GM12878 (cell line): Measurements from ENCODE around the gene AMPD2. TPM values are rescaled to one million over a fixed set of nuclear protein-coding genes. Genes with fewer than 3 reads are reported as not detected.

Source experiments
- ATAC-seq: fragments of 200-7000 bp; cut with Tn5 transposase; 3 replicates; pipeline ENCODE4 v1.9.1; 2020; ENCODE audit warnings: mild to moderate bottlenecking, moderate library complexity
- BruUV-seq: library from RNA; stranded (reverse); fragments of 400-500 nt; replicated peaks from 2 replicates; lab custom pipeline; 2021; lab: Mats Ljungman, UMichigan
- CTCF ChIA-PET: fragments of 300-600 bp; sonication (Branson Sonifier 250); formaldehyde crosslinking; extraction: SDS; loops from one replicate; lab custom pipeline; 2021; ENCODE audit warnings: inconsistent platforms; lab: Yijun Ruan, JAX
- POLR2A ChIA-PET: fragments of 350-600 bp; formaldehyde crosslinking; extraction: SDS; loops from one replicate; lab custom pipeline; 2021; ENCODE audit warnings: inconsistent platforms; lab: Charles Lee
- RAD21 ChIA-PET: fragments of 300-600 bp; sonication (Branson Sonifier 250); formaldehyde crosslinking; loops from one replicate; lab custom pipeline; 2023; ENCODE audit warnings: antibody characterized with exemption; ENCODE audit not compliant: unreplicated experiment; lab: Charles Lee
- SMC1A ChIA-PET: fragments of 300-600 bp; sonication (Branson Sonifier 250); formaldehyde crosslinking; loops from one replicate; lab custom pipeline; 2023; ENCODE audit not compliant: unreplicated experiment, uncharacterized antibody; lab: Charles Lee
- DNase-seq: peaks from one replicate; pipeline ENCODE4 v3.0.0-alpha.2; 2011; ENCODE audit warnings: low read depth, low spot score
- FAIRE-seq: peaks from 3 replicates; lab custom pipeline; 2011; peaks lifted over from hg19 to GRCh38; lab: Jason Lieb, UNC
- H2AFZ ChIP-seq: 2 replicates; pipeline ENCODE4 v1.6.0; 2011; ENCODE audit warnings: low read depth, low read length, control low read depth; ENCODE audit not compliant: control insufficient read depth
- H3K27ac ChIP-seq: 2 replicates; pipeline ENCODE4 v1.5.1; 2011; ENCODE audit warnings: control low read depth; ENCODE audit not compliant: control insufficient read depth, insufficient read depth
- H3K27me3 ChIP-seq, 2 experiments: replicated peaks in 1 of 2; 2 replicates each; pipeline versions ENCODE4 v1.6.0 to v1.6.1; 2011; ENCODE audit warnings: low read length in 1 of 2; ENCODE audit not compliant: control insufficient read depth in 2 of 2, insufficient read depth in 2 of 2
- H3K36me3 ChIP-seq, 2 experiments: 2 replicates each; pipeline ENCODE4 v1.5.1; 2011; ENCODE audit warnings: low read length in 1 of 2; ENCODE audit not compliant: control insufficient read depth in 2 of 2, insufficient read depth in 2 of 2
- H3K4me1 ChIP-seq: 2 replicates; pipeline ENCODE4 v1.6.1; 2011; ENCODE audit warnings: mild to moderate bottlenecking, low read length, moderate library complexity, mixed read lengths; ENCODE audit not compliant: control insufficient read depth, insufficient read depth
- H3K4me2 ChIP-seq: 2 replicates; pipeline ENCODE4 v1.6.0; 2011; ENCODE audit warnings: control low read depth; ENCODE audit not compliant: control insufficient read depth, insufficient read depth
- H3K4me3 ChIP-seq: fragments of 200-600 bp; sonication (generic); 2 replicates; pipeline ENCODE4 v1.5.1; 2016
- H3K79me2 ChIP-seq: 2 replicates; pipeline ENCODE4 v1.6.0; 2011; ENCODE audit warnings: low read length; ENCODE audit not compliant: control insufficient read depth, insufficient read depth
- H3K9ac ChIP-seq: 2 replicates; pipeline ENCODE4 v1.8.0; 2011; ENCODE audit warnings: low read length, control low read depth, mixed read lengths; ENCODE audit not compliant: control insufficient read depth, insufficient read depth
- H3K9me3 ChIP-seq: replicated peaks from 3 replicates; pipeline ENCODE4 v1.5.1; 2011; ENCODE audit warnings: mild to moderate bottlenecking, low read length; ENCODE audit not compliant: control insufficient read depth, insufficient read depth
- H4K20me1 ChIP-seq: 2 replicates; pipeline ENCODE4 v1.6.0; 2011; ENCODE audit not compliant: control insufficient read depth, insufficient read depth
- BHLHE40 ChIP-seq, 2 experiments: fragments of 450-650 bp in 1 of 2; IDR thresholded peaks; 2 replicates each; pipeline ENCODE4 v1.6.1; 2011 to 2017; ENCODE audit warnings: low read depth in 2 of 2, borderline replicate concordance in 1 of 2, improper control_type of control experiment in 1 of 2, low read length in 1 of 2, mild to moderate bottlenecking in 1 of 2
- CHD2 ChIP-seq: IDR thresholded peaks from 2 replicates; pipeline ENCODE4 v1.6.1; 2011; ENCODE audit warnings: low read depth, low read length, improper control_type of control experiment, borderline replicate concordance
- CREM ChIP-seq: IDR thresholded peaks from 2 replicates; pipeline ENCODE4 v1.6.1; 2014; ENCODE audit warnings: antibody characterized with exemption, low read depth
- ETV6 ChIP-seq, 2 experiments: fragments of 450-650 bp in 1 of 2; IDR thresholded peaks in 1 of 2; conservative IDR thresholded peaks in 1 of 2; 2 replicates each; pipeline ENCODE4 v1.6.1; 2014; ENCODE audit warnings: antibody characterized with exemption in 1 of 2, borderline replicate concordance in 1 of 2, low read depth in 1 of 2, mild to moderate bottlenecking in 1 of 2, moderate library complexity in 1 of 2
- JUND ChIP-seq: IDR thresholded peaks from 2 replicates; pipeline ENCODE4 v1.6.1; 2012; ENCODE audit warnings: low read depth, mild to moderate bottlenecking, low read length, improper control_type of control experiment, moderate library complexity
- KLF5 ChIP-seq: fragments of 450-650 bp; IDR thresholded peaks from 2 replicates; pipeline ENCODE4 v1.6.1; 2014; ENCODE audit warnings: mild to moderate bottlenecking; ENCODE audit not compliant: partially characterized antibody
- SUZ12 ChIP-seq: fragments of 200-600 bp; sonication (generic); IDR thresholded peaks from one replicate; pipeline ENCODE4 v1.6.1; 2018; ENCODE audit warnings: antibody characterized with exemption, mild to moderate bottlenecking; ENCODE audit not compliant: unreplicated experiment
- TARDBP ChIP-seq: IDR thresholded peaks from 2 replicates; pipeline ENCODE4 v1.6.1; 2016; ENCODE audit warnings: borderline replicate concordance
- TCF12 ChIP-seq: IDR thresholded peaks from 2 replicates; pipeline ENCODE4 v1.6.1; 2011; ENCODE audit warnings: low read depth, mild to moderate bottlenecking, low read length
- YBX1 ChIP-seq: fragments of 450-650 bp; IDR thresholded peaks from 2 replicates; pipeline ENCODE4 v1.6.1; 2016; ENCODE audit warnings: antibody characterized with exemption
- WGBS: methylation state at CpG from one replicate; pipeline ENCODE4 v1.1.6; 2016; ENCODE audit warnings: low lambda C conversion rate; ENCODE audit not compliant: insufficient replicate concordance, insufficient coverage; ENCODE audit errors: missing lambda C conversion rate; 5-methylcytosine and 5-hydroxymethylcytosine counted together
- in situ Hi-C: fragments of 300-500 bp; cut with MboI; formaldehyde crosslinking; loops from 9 replicates; pipeline ENCODE4 v1.14.3; 2018; ENCODE audit warnings: mixed read lengths
- intact Hi-C: fragments of 100-400 bp; cut with micrococcal nuclease; formaldehyde crosslinking; loops from one replicate; pipeline ENCODE4 v1.14.2; 2022; ENCODE audit not compliant: unreplicated experiment
- polyA plus RNA-seq, 11 experiments: library from polyadenylated mRNA; depleted of rRNA in 4 of 11; unstranded in 6 of 11; stranded (reverse) in 5 of 11; fragments of >200 nt; fragmentation: Nextera tagmentation in 4 of 11; fragmentation: Illumina TruSeq in 1 of 11; extraction: Ambion mirVana in 4 of 11; extraction: Trizol in 1 of 11; gene quantifications; 1 replicate in 1 of 11; 2 replicates in 10 of 11; pipeline versions ENCODE4 v1.2.1 to v1.2.3, GENCODE V29; 2011 to 2016; ENCODE audit warnings: inconsistent platforms in 2 of 11, missing spikeins in 2 of 11, low read depth in 1 of 11
- total RNA-seq, 4 experiments: library from RNA; depleted of rRNA in 3 of 4; stranded (reverse); fragments of >200 nt in 3 of 4; fragmentation: Illumina TruSeq in 1 of 4; extraction: Trizol in 1 of 4; gene quantifications; 2 replicates each; pipeline versions ENCODE4 v1.2.1 to v1.2.3, GENCODE V29; 2013 to 2021
- TF ChIP-seq, protein P1 (sequence below), 3 experiments: IDR thresholded peaks in 2 of 3; conservative IDR thresholded peaks in 1 of 3; 2 replicates each; pipeline ENCODE4 v1.5.1; 2011; ENCODE audit warnings: low read depth in 3 of 3, low read length in 3 of 3, mild to moderate bottlenecking in 3 of 3, control low read depth in 2 of 3, moderate library complexity in 2 of 3, inconsistent platforms in 1 of 3, mixed read lengths in 1 of 3; ENCODE audit not compliant: control insufficient read depth in 2 of 3, insufficient read depth in 1 of 3; ENCODE audit errors: extremely low read depth in 1 of 3
- TF ChIP-seq, protein P2 (sequence below): IDR thresholded peaks from 2 replicates; pipeline ENCODE4 v1.6.1; 2012; ENCODE audit warnings: low read depth, low read length, improper control_type of control experiment
- TF ChIP-seq, protein P3 (sequence below): fragments of 450-650 bp; IDR thresholded peaks from 2 replicates; pipeline ENCODE4 v1.6.1; 2017; ENCODE audit warnings: low read depth, mild to moderate bottlenecking, moderate library complexity
- TF ChIP-seq, protein P4 (sequence below): IDR thresholded peaks from 2 replicates; pipeline ENCODE4 v1.6.1; 2011; ENCODE audit warnings: low read depth, mild to moderate bottlenecking, low read length, moderate library complexity, borderline replicate concordance; ENCODE audit errors: extremely low read depth
- TF ChIP-seq, protein P5 (sequence below): fragments of 450-650 bp; IDR thresholded peaks from 2 replicates; pipeline ENCODE4 v1.6.1; 2017; ENCODE audit warnings: borderline replicate concordance

AMPD2 gene
- total and polyA plus RNA-seq, 10 of the 15 experiments (the other 5 are each of a cell fraction or from before 2014, with no cell fraction given): 2.0 to 75.9 (median 31.3) TPM

DNA sequence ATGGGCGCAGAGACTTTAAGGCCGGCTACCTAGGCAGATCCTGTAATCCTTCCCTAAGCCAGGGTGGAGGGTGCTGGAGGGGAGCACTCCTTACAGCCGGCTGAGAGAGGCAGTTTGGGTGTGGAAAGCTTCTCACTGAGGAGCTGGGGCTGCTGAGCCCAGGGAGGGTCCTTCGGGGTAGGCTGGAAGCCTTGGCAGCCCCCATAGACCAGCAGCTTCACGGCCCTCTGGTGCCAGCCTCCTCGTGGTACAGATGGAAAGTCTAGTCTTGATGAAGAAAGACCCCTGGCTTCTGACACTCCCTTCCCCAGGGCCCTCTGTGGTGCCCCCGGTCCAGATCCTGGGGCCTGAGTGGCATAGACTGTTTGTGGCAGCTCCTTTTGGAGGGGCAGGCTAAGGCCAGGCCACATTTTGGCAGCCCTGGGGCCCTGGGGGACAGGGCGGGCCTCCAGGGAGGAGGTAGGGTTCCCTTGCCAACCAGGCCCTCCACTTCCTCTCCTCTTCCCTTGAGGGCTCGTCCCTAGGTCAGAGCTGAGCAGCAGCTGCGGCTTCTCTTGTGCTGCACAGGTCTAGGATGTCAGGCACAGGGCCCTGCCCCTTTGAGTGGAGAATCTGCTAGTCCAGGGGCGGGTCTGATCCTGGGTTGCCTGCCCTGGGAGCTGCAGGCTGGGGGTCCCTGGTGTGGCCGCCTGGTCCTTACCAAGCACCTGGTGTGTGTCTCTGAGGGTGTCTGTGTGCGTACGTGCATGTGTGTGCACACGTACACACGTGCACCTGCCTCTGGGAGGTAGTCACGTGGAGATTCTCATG lies 4.8 kb downstream of the AMPD2 start:
- Histone ChIP-seq H3K4me1 (peaks cover 30% of the 10 kb centered on the region), H3K9me3 (no peaks in the 10 kb centered on the region), H3K27ac (peak overlapping the region; percentile 53), H4K20me1 (no peaks in the 10 kb centered on the region), H3K4me2 (peak overlapping the region; percentile 26), H3K4me3 (peak overlapping the region; percentile 59), H3K36me3 (peaks cover 0 to 12% of the 10 kb centered on the region in 2 experiments; a peak in 3 of 4 replicates), H2AFZ (no peak overlapping the region), H3K79me2 (peaks cover 51% of the 10 kb centered on the region), H3K27me3 (no peaks in the 10 kb centered on the region), H3K9ac (peak overlapping the region; percentile 58)
- 22% methylated on average over 17 of the region's 17 CpGs for WGBS
- ATAC-seq: peak; percentile 32
- no peak for FAIRE-seq
- ChIA-PET RAD21 (interaction anchor here (0.9 to 2.7 kb wide), 6 partner anchors 9 to 132 kb away, joined by 3 to 15 read pairs (median 8); partner anchors contain the start of gene GNAI3), CTCF (interaction anchor here (0.8 to 3.3 kb wide), 11 partner anchors 12 to 405 kb away, joined by 3 to 22 read pairs (median 4); partner anchors contain the start of gene GNAI3), POLR2A (interaction anchor here (1.7 to 2.2 kb wide), 2 partner anchors 11 to 76 kb away, joined by 6 to 14 read pairs; partner anchors contain the start of gene GNAI3), SMC1A (interaction anchor here (0.6 to 2.3 kb wide), 7 partner anchors 10 to 359 kb away, joined by 3 to 13 read pairs (median 4); partner anchors contain the start of gene GNAI3)
- BruUV-seq: no TSS peak
- DNase-seq: no peak
- in situ Hi-C loops: loop anchor here (5.0 kb wide), 2 partner anchors 77 to 137 kb away; partner anchors contain the start of gene GNAI3
- intact Hi-C loops: loop anchor here (5.0 kb wide), 1 partner anchor 132 kb away; the partner anchor contains the start of gene CYB561D1
- TF ChIP-seq ETV6 (conservative IDR thresholded peaks at IDR 0.05 in 1 of 2, IDR thresholded peaks at IDR 0.05 in 1 of 2; ENCODE audit: borderline replicate concordance in 1 of 2, low read depth in 1 of 2) (no peak), TARDBP (no peak), KLF5 (no peak), TCF12 (0 out of 2 replicates have a peak, but pooled peaks have one; percentile 30), SUZ12 (no peak), JUND (no peak), BHLHE40 (IDR thresholded peaks at IDR 0.05; ENCODE audit: borderline replicate concordance in 1 of 2, low read depth in 2 of 2, low read length in 1 of 2) (peak; percentile 22 to 63; a peak in 2 of 4 replicates), CHD2 (no peak), YBX1 (no peak), CREM (no peak)
- TF ChIP-seq, protein P1, sequence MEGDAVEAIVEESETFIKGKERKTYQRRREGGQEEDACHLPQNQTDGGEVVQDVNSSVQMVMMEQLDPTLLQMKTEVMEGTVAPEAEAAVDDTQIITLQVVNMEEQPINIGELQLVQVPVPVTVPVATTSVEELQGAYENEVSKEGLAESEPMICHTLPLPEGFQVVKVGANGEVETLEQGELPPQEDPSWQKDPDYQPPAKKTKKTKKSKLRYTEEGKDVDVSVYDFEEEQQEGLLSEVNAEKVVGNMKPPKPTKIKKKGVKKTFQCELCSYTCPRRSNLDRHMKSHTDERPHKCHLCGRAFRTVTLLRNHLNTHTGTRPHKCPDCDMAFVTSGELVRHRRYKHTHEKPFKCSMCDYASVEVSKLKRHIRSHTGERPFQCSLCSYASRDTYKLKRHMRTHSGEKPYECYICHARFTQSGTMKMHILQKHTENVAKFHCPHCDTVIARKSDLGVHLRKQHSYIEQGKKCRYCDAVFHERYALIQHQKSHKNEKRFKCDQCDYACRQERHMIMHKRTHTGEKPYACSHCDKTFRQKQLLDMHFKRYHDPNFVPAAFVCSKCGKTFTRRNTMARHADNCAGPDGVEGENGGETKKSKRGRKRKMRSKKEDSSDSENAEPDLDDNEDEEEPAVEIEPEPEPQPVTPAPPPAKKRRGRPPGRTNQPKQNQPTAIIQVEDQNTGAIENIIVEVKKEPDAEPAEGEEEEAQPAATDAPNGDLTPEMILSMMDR (IDR thresholded peaks at IDR 0.05 in 2 of 3, conservative IDR thresholded peaks at IDR 0.05 in 1 of 3; ENCODE audit: control insufficient read depth in 2 of 3, extremely low read depth in 1 of 3, insufficient read depth in 1 of 3, low read depth in 3 of 3, low read length in 3 of 3): no peak
- TF ChIP-seq, protein P2, sequence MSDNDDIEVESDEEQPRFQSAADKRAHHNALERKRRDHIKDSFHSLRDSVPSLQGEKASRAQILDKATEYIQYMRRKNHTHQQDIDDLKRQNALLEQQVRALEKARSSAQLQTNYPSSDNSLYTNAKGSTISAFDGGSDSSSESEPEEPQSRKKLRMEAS: no peak
- TF ChIP-seq, protein P3, sequence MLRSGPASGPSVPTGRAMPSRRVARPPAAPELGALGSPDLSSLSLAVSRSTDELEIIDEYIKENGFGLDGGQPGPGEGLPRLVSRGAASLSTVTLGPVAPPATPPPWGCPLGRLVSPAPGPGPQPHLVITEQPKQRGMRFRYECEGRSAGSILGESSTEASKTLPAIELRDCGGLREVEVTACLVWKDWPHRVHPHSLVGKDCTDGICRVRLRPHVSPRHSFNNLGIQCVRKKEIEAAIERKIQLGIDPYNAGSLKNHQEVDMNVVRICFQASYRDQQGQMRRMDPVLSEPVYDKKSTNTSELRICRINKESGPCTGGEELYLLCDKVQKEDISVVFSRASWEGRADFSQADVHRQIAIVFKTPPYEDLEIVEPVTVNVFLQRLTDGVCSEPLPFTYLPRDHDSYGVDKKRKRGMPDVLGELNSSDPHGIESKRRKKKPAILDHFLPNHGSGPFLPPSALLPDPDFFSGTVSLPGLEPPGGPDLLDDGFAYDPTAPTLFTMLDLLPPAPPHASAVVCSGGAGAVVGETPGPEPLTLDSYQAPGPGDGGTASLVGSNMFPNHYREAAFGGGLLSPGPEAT: no peak
- TF ChIP-seq, protein P4, sequence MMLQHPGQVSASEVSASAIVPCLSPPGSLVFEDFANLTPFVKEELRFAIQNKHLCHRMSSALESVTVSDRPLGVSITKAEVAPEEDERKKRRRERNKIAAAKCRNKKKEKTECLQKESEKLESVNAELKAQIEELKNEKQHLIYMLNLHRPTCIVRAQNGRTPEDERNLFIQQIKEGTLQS: no peak
- TF ChIP-seq, protein P5, sequence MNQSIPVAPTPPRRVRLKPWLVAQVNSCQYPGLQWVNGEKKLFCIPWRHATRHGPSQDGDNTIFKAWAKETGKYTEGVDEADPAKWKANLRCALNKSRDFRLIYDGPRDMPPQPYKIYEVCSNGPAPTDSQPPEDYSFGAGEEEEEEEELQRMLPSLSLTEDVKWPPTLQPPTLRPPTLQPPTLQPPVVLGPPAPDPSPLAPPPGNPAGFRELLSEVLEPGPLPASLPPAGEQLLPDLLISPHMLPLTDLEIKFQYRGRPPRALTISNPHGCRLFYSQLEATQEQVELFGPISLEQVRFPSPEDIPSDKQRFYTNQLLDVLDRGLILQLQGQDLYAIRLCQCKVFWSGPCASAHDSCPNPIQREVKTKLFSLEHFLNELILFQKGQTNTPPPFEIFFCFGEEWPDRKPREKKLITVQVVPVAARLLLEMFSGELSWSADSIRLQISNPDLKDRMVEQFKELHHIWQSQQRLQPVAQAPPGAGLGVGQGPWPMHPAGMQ: no peak
